Panc1 (cell line): ENCODE data around the gene LRRC8C.

Experiments used
- CTCF ChIP-seq: fragments of 450-650 bp; IDR thresholded peaks from 2 replicates; pipeline ENCODE4 v1.5.1; 2017; ENCODE audit warnings: mild to moderate bottlenecking
- POLR2AphosphoS5 ChIP-seq: IDR thresholded peaks from 2 replicates; pipeline ENCODE4 v1.6.1; 2012; ENCODE audit warnings: mild to moderate bottlenecking, low read depth, low read length, moderate library complexity

GRCh38 chr1:89659322-89660081, 26.6 kb downstream of the LRRC8C start:
- no peak for TF ChIP-seq CTCF
- TF ChIP-seq POLR2AphosphoS5: no peak
